Urinary bladder (tissue), 4 donors: ENCODE results near the gene CWF19L1. TPM values are rescaled to one million over a fixed set of nuclear protein-coding genes. Genes with fewer than 3 reads are reported as not detected.

ENCODE experiments used
- DNase-seq: peaks from one replicate; pipeline ENCODE4 v3.0.0-alpha.2; 2015; ENCODE audit errors: extremely low spot score
- H3K27ac ChIP-seq: one replicate; pipeline ENCODE4 v1.5.1; 2013; ENCODE audit warnings: low read depth, mild to moderate bottlenecking, moderate library complexity
- H3K36me3 ChIP-seq: one replicate; pipeline ENCODE4 v1.6.1; 2013; ENCODE audit warnings: mild to moderate bottlenecking, moderate library complexity; ENCODE audit not compliant: insufficient read depth
- H3K4me1 ChIP-seq: one replicate; pipeline ENCODE4 v1.6.1; 2013; ENCODE audit warnings: mild to moderate bottlenecking, moderate library complexity; ENCODE audit not compliant: insufficient read depth
- H3K4me3 ChIP-seq: one replicate; pipeline ENCODE4 v1.5.1; 2013; ENCODE audit warnings: low read depth, low read length
- WGBS: extraction: QIAGEN DNeasy Blood & Tissue Kit; methylation state at CpG from one replicate; pipeline ENCODE4 v1.1.7; 2013; 5-methylcytosine and 5-hydroxymethylcytosine counted together
- polyA plus RNA-seq: library from polyadenylated mRNA; stranded (reverse); fragments of 200-250 nt; gene quantifications from one replicate; pipeline ENCODE4 v1.2.3, GENCODE V29; 2013
- small RNA-seq: library from RNA; depleted of rRNA; stranded (forward); fragments of <200 nt; gene quantifications from one replicate; pipeline ENCODE3, GENCODE V24; 2014
- total RNA-seq: library from RNA; depleted of rRNA; stranded (reverse); fragments of >200 nt; gene quantifications from one replicate; pipeline ENCODE4 v1.2.3, GENCODE V29; 2014
- donor health status: healthy with polysubstance abuse.
- donor health status: healthy.

Gene CWF19L1
- total and polyA plus RNA-seq, 2 donors: 17.9 to 33.1 TPM

GRCh38 chr10:100184426-100184825 lies 83.0 kb downstream of the CWF19L1 start:
- Histone ChIP-seq H3K4me3 (no peak overlapping the region), H3K4me1 (peaks cover 2% of the 10 kb centered on the region), H3K27ac (no peak overlapping the region), H3K36me3 (no peaks in the 10 kb centered on the region)
- 31% methylated on average over 1 of the region's 1 CpG for WGBS
- DNase-seq: no peak

GRCh38 chr10:100183481-100183880 lies 84.0 kb downstream of the CWF19L1 start:
- 66% methylated on average over 3 of the region's 3 CpGs for WGBS
- no peak overlapping the region for H3K27ac ChIP-seq
- H3K36me3 ChIP-seq: peaks cover 1% of the 10 kb centered on the region
- DNase-seq: no peak
- H3K4me1 ChIP-seq: peaks cover 2% of the 10 kb centered on the region
- no peak overlapping the region for H3K4me3 ChIP-seq

GRCh38 chr10:100182908-100183307 lies 84.5 kb downstream of the CWF19L1 start:
- 90% methylated on average over 3 of the region's 3 CpGs for WGBS
- Histone ChIP-seq H3K4me1 (peaks cover 2% of the 10 kb centered on the region), H3K36me3 (peaks cover 3% of the 10 kb centered on the region), H3K27ac (peak overlapping the region; percentile 34), H3K4me3 (no peak overlapping the region)
- no peak for DNase-seq

Small RNA genes lying within 50 kb of the gene (small RNA-seq; reads per million reads assigned to genes)
- gene RNU6-422P (not detected), gene SNORA12 (31.8 reads per million, percentile 96 among the genes with 10 or more reads in this experiment)

Other genes starting within 250 kb of the CWF19L1 start
- 0.16 TPM for gene CPN1, start 185.8 kb downstream of the CWF19L1 start, total RNA-seq
- 0.05 TPM for gene CPN1, start 185.8 kb downstream of the CWF19L1 start, polyA plus RNA-seq
- gene ERLIN1, start 81.6 kb downstream of the CWF19L1 start, total RNA-seq: 33.7 TPM
- 23.7 TPM for gene ERLIN1, start 81.6 kb downstream of the CWF19L1 start, polyA plus RNA-seq
- 27.2 TPM for gene CHUK, start 38.0 kb downstream of the CWF19L1 start, total RNA-seq
- gene CHUK, start 38.0 kb downstream of the CWF19L1 start, polyA plus RNA-seq: 13.4 TPM
- gene BLOC1S2, start 19.0 kb upstream of the CWF19L1 start, total RNA-seq: 28.6 TPM
- 22.4 TPM for gene BLOC1S2, start 19.0 kb upstream of the CWF19L1 start, polyA plus RNA-seq
- gene PKD2L1, start 62.6 kb upstream of the CWF19L1 start, total RNA-seq: not detected
- not detected for gene PKD2L1, start 62.6 kb upstream of the CWF19L1 start, polyA plus RNA-seq
- 35.2 TPM for gene SCD, start 79.6 kb upstream of the CWF19L1 start, total RNA-seq
- gene SCD, start 79.6 kb upstream of the CWF19L1 start, polyA plus RNA-seq: 66.4 TPM
- gene WNT8B, start 195.4 kb upstream of the CWF19L1 start, total RNA-seq: 0.11 TPM
- gene WNT8B, start 195.4 kb upstream of the CWF19L1 start, polyA plus RNA-seq: 0.08 TPM